HepG2 (cell line): ENCODE data around the gene TMEM253. TPM values are rescaled to one million over a fixed set of nuclear protein-coding genes. Genes with fewer than 3 reads are reported as not detected.

Experiments used
- ARNTL ChIP-seq: sonication (generic); formaldehyde crosslinking; IDR thresholded peaks from 2 replicates; pipeline ENCODE4 v1.4.0; 2020; ENCODE audit warnings: mild to moderate bottlenecking, missing genetic modification reagents
- CAMTA2 ChIP-seq: sonication (generic); formaldehyde crosslinking; IDR thresholded peaks from 2 replicates; pipeline ENCODE4 v1.4.0; 2020; ENCODE audit warnings: mild to moderate bottlenecking, missing genetic modification reagents, borderline replicate concordance
- FIP1L1 ChIP-seq: fragments of 200-400 bp; formaldehyde crosslinking; IDR thresholded peaks from 2 replicates; pipeline ENCODE4 v1.6.1; 2018; ENCODE audit warnings: low read depth, mild to moderate bottlenecking, low read length, moderate library complexity, borderline replicate concordance; ENCODE audit not compliant: insufficient read depth
- GPN1 ChIP-seq: sonication (generic); formaldehyde crosslinking; IDR thresholded peaks from 2 replicates; pipeline ENCODE4 v1.5.1; 2020; ENCODE audit warnings: missing genetic modification reagents, borderline replicate concordance
- KDM2A ChIP-seq: sonication (generic); formaldehyde crosslinking; IDR thresholded peaks from 2 replicates; pipeline ENCODE4 v1.4.0; 2020; ENCODE audit warnings: low read depth, missing genetic modification reagents, borderline replicate concordance
- KLF12 ChIP-seq: sonication (generic); formaldehyde crosslinking; IDR thresholded peaks from 2 replicates; pipeline ENCODE4 v1.4.0; 2020; ENCODE audit warnings: missing genetic modification reagents, borderline replicate concordance
- MATR3 ChIP-seq: sonication (generic); formaldehyde crosslinking; IDR thresholded peaks from 2 replicates; pipeline ENCODE4 v1.4.0; 2020; ENCODE audit warnings: missing genetic modification reagents
- MAZ ChIP-seq, 2 experiments: sonication (generic) in 1 of 2; formaldehyde crosslinking in 1 of 2; IDR thresholded peaks; 2 replicates each; pipeline versions ENCODE4 v1.5.0 to v1.6.1; 2012 to 2020; ENCODE audit warnings: low read depth in 2 of 2, mild to moderate bottlenecking in 2 of 2, borderline replicate concordance in 1 of 2, improper control_type of control experiment in 1 of 2, low read length in 1 of 2, missing genetic modification reagents in 1 of 2, moderate library complexity in 1 of 2
- MNT ChIP-seq: fragments of 450-650 bp; IDR thresholded peaks from 2 replicates; pipeline ENCODE4 v1.6.1; 2016
- POLR2AphosphoS2 ChIP-seq: IDR thresholded peaks from 2 replicates; pipeline ENCODE4 v1.6.1; 2011; ENCODE audit warnings: low read depth, low read length, improper control_type of control experiment
- PPARG ChIP-seq: conservative IDR thresholded peaks from 2 replicates; pipeline ENCODE4 v1.6.1; 2016; ENCODE audit warnings: missing biosample characterization, missing genetic modification reagents
- RBAK ChIP-seq: sonication (generic); formaldehyde crosslinking; IDR thresholded peaks from 2 replicates; pipeline ENCODE4 v1.5.1; 2020; ENCODE audit warnings: mild to moderate bottlenecking, missing genetic modification reagents
- RBM39 ChIP-seq: fragments of 200-400 bp; formaldehyde crosslinking; IDR thresholded peaks from one replicate; pipeline ENCODE4 v1.6.1; 2018; ENCODE audit warnings: antibody characterized with exemption, mild to moderate bottlenecking, low read depth, low read length; ENCODE audit not compliant: poor library complexity, severe bottlenecking
- SMARCE1 ChIP-seq: fragments of 450-650 bp; IDR thresholded peaks from 2 replicates; pipeline ENCODE4 v1.6.1; 2017; ENCODE audit warnings: borderline replicate concordance
- TCF7L2 ChIP-seq: IDR thresholded peaks from 2 replicates; pipeline ENCODE4 v1.6.1; 2011; ENCODE audit warnings: mild to moderate bottlenecking, low read depth, low read length, moderate library complexity
- THAP9 ChIP-seq: sonication (generic); formaldehyde crosslinking; IDR thresholded peaks from 2 replicates; pipeline ENCODE4; 2020; ENCODE audit warnings: missing genetic modification reagents, mild to moderate bottlenecking, borderline replicate concordance
- TRIM24 ChIP-seq: sonication (generic); formaldehyde crosslinking; IDR thresholded peaks from 2 replicates; pipeline ENCODE4 v1.8.0; 2022; ENCODE audit warnings: mild to moderate bottlenecking, missing genetic modification reagents
- ZFP1 ChIP-seq: IDR thresholded peaks from 2 replicates; pipeline ENCODE4 v1.6.1; 2016
- ZNF253 ChIP-seq: sonication (generic); formaldehyde crosslinking; IDR thresholded peaks from 2 replicates; pipeline ENCODE4 v1.8.0; 2022; ENCODE audit warnings: mild to moderate bottlenecking, missing genetic modification reagents, borderline replicate concordance
- ZNF558 ChIP-seq: sonication (generic); formaldehyde crosslinking; IDR thresholded peaks from 2 replicates; pipeline ENCODE4 v1.9.0; 2022; ENCODE audit warnings: mild to moderate bottlenecking, missing genetic modification reagents, borderline replicate concordance
- ZNF674 ChIP-seq: sonication (generic); formaldehyde crosslinking; IDR thresholded peaks from 2 replicates; pipeline ENCODE4 v1.5.0; 2020; ENCODE audit warnings: low read depth, mild to moderate bottlenecking, missing genetic modification reagents
- ZNF678 ChIP-seq: sonication (generic); formaldehyde crosslinking; IDR thresholded peaks from 2 replicates; pipeline ENCODE4 v1.4.0; 2020; ENCODE audit warnings: mild to moderate bottlenecking, missing genetic modification reagents
- ZNF7 ChIP-seq: IDR thresholded peaks from 2 replicates; pipeline ENCODE4 v1.6.1; 2016; ENCODE audit warnings: missing biosample characterization, missing genetic modification reagents
- ZNF788 ChIP-seq: sonication (generic); formaldehyde crosslinking; IDR thresholded peaks from 2 replicates; pipeline ENCODE4 v1.5.0; 2020; ENCODE audit warnings: mild to moderate bottlenecking, missing genetic modification reagents, borderline replicate concordance
- ZSCAN9 ChIP-seq: IDR thresholded peaks from 2 replicates; pipeline ENCODE4 v1.6.1; 2016; ENCODE audit warnings: borderline replicate concordance
- polyA plus RNA-seq, 8 experiments: library from polyadenylated mRNA; depleted of rRNA in 3 of 8; stranded (reverse) in 7 of 8; unstranded in 1 of 8; fragments of >200 nt; fragmentation: Illumina TruSeq in 4 of 8; extraction: Trizol in 4 of 8; gene quantifications; 2 replicates each; pipeline versions ENCODE4 v1.2.1 to v1.2.3, GENCODE V29; 2011 to 2016; ENCODE audit warnings: low read depth in 4 of 8, missing spikeins in 1 of 8, mixed read lengths in 1 of 8; ENCODE audit not compliant: insufficient read depth in 1 of 8
- total RNA-seq, 5 experiments: library from RNA; depleted of rRNA; stranded (reverse); fragments of >200 nt; fragmentation: Illumina TruSeq; extraction: Trizol; gene quantifications; 2 replicates each; pipeline ENCODE4 v1.2.3, GENCODE V29; 2016; ENCODE audit warnings: low read depth in 1 of 5

TMEM253 gene
- total and polyA plus RNA-seq, 2 of the 13 experiments (the other 11 are each of a cell fraction or from before 2014, with no cell fraction given): 0.29 to 0.45 TPM

GRCh38 chr14:21098076-21098891, 2.6 kb upstream of the TMEM253 start, which contains the start of gene ZNF219 (continued):
- TF ChIP-seq PPARG (CRISPR knock-in tag) (no peak), THAP9 (CRISPR knock-in tag) (no peak), CAMTA2 (no peak), ZFP1 (CRISPR knock-in tag) (no peak), ZNF674 (CRISPR knock-in tag) (no peak), GPN1 (no peak), ZNF7 (CRISPR knock-in tag) (no peak), RBAK (CRISPR knock-in tag) (no peak), MAZ (IDR thresholded peaks at IDR 0.05; ENCODE audit: borderline replicate concordance, low read depth, low read length) (no peak; the same call in 1 of the 2 replicates), MAZ (CRISPR knock-in tag; IDR thresholded peaks at IDR 0.05; ENCODE audit: low read depth) (no peak), TCF7L2 (no peak), ZNF253 (CRISPR knock-in tag) (no peak), SMARCE1 (no peak), TRIM24 (CRISPR knock-in tag) (no peak), ZNF558 (CRISPR knock-in tag) (no peak), ZNF678 (CRISPR knock-in tag) (no peak), KLF12 (CRISPR knock-in tag) (no peak), MNT (no peak), ZNF788 (CRISPR knock-in tag) (no peak), POLR2AphosphoS2 (no peak), KDM2A (no peak), ZSCAN9 (0 out of 2 replicates have a peak, but pooled peaks have one; percentile 27), ARNTL (CRISPR knock-in tag) (no peak), RBM39 (peak; percentile 34), MATR3 (no peak), FIP1L1 (no peak)
